ENCODE data around the gene FBXO41. TPM values are rescaled to one million over a fixed set of nuclear protein-coding genes. Genes with fewer than 3 reads are reported as not detected.

Gene FBXO41, protein sequence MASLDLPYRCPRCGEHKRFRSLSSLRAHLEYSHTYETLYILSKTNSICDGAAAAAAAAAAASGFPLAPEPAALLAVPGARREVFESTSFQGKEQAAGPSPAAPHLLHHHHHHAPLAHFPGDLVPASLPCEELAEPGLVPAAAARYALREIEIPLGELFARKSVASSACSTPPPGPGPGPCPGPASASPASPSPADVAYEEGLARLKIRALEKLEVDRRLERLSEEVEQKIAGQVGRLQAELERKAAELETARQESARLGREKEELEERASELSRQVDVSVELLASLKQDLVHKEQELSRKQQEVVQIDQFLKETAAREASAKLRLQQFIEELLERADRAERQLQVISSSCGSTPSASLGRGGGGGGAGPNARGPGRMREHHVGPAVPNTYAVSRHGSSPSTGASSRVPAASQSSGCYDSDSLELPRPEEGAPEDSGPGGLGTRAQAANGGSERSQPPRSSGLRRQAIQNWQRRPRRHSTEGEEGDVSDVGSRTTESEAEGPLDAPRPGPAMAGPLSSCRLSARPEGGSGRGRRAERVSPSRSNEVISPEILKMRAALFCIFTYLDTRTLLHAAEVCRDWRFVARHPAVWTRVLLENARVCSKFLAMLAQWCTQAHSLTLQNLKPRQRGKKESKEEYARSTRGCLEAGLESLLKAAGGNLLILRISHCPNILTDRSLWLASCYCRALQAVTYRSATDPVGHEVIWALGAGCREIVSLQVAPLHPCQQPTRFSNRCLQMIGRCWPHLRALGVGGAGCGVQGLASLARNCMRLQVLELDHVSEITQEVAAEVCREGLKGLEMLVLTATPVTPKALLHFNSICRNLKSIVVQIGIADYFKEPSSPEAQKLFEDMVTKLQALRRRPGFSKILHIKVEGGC
- polyA plus RNA-seq (2013): 0.60 and 0.71 TPM in 2 replicates

DNA sequence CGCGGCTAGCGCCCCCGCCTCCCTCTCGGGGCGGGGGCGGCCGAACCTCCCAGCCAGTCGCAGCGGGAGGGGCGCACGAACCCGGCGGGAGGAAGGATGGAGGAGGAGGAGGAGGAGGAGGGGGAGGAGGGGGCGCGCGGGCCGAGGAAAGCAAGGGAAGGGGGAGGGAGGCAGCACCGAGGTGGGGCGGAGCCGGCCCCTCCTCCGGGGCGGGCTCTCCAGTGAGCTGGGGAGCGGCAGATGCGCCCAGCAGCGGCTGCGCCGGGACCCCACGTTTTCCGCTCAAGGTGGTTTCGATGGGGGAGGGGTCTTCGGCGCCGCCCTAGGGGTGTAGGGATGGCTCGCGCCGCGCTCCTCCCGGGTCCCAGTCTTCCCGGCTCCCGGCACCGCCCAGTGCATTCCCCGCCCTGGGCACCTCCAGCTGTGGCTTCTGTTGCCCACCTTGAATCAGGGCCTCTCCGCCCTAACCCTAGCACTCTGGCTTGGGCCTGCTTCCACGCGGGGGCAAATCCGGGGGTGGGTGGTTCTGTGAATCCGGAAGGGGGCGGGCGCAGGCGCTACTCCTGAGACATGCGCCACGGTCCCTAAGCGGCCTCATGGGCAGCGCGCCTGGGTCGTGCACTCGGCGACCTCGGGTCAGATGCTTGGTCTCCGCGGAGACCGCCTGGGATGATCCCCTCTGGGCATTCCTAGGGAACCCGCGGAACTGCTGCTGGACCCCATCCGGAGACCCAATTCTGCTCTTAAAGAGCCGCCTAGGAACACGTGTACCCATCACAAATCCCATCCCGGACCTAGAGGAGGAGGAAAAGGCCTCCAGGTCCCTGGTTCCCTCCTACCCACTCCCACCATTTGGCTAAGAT is at the start of gene FBXO41:
Gene FBXO41, minus strand, starts transcription at position 183 of the 863 bp plus-strand sequence. CDS start 14,848 bp downstream, outside the sequence.
- no peak within 1 kb of the TSS for H4K91ac ChIP-seq (ENCODE audit: low read depth, low read length)
- H2BK12ac ChIP-seq (ENCODE audit: low read length): no peak within 1 kb of the TSS
- no peak within 1 kb of the TSS for H3K4ac ChIP-seq (ENCODE audit: low read depth, low read length)
- H2BK5ac ChIP-seq (ENCODE audit: low read depth, low read length, poor library complexity): no peak within 1 kb of the TSS
- peak within 1 kb of the TSS; percentile 59 for H2AFZ ChIP-seq (ENCODE audit: insufficient read depth, low read length, poor library complexity)
- H3K27ac ChIP-seq (ENCODE audit: low read depth, low read length): no peak within 1 kb of the TSS
- H3K27me3 ChIP-seq (ENCODE audit: insufficient read depth, low read length): peaks cover 14% of the 10 kb centered on the region
- no peak within 1 kb of the TSS for H4K12ac ChIP-seq (ENCODE audit: low read depth, low read length)
- H3K9me3 ChIP-seq (ENCODE audit: insufficient read depth, low read depth, low read length): no peaks in the 10 kb centered on the region
- H3K79me1 ChIP-seq (ENCODE audit: low read length): no peaks in the 10 kb centered on the region
- H3K23ac ChIP-seq (ENCODE audit: low read length): no peak within 1 kb of the TSS
- peak within 1 kb of the TSS; percentile 74 for H4K8ac ChIP-seq (ENCODE audit: low read depth, low read length)
- H3K4me2 ChIP-seq (ENCODE audit: low read length): peak within 1 kb of the TSS; percentile 90
- no peaks in the 10 kb centered on the region for H3K36me3 ChIP-seq (ENCODE audit: control insufficient read depth in 1 of 2, insufficient read depth in 2 of 2, low read length in 2 of 2)
- WGBS (ENCODE audit: extremely low coverage, insufficient coverage, insufficient read length): no CpG with 5 or more reads among the region's 69 CpGs
- H3K4me1 ChIP-seq (ENCODE audit: control insufficient read depth in 1 of 2, insufficient read depth in 2 of 2, low read length in 2 of 2): peaks cover 6 to 13% of the 10 kb centered on the region in 2 experiments
- peak within 1 kb of the TSS; percentile 63 for H3K4me3 ChIP-seq (ENCODE audit: low read depth, low read length)
- peak in 1 of 2 donors; percentile 10 for DNase-seq
- H2AK5ac ChIP-seq (ENCODE audit: low read length): no peak within 1 kb of the TSS
- H3K18ac ChIP-seq (ENCODE audit: low read length): no peak within 1 kb of the TSS
- no peaks in the 10 kb centered on the region for H3K79me2 ChIP-seq (ENCODE audit: control insufficient read depth, insufficient read depth, low read length, poor library complexity)
- no peak within 1 kb of the TSS for H2BK120ac ChIP-seq (ENCODE audit: insufficient read depth, low read length, poor library complexity)
- peak within 1 kb of the TSS; percentile 45 for H3K14ac ChIP-seq (ENCODE audit: low read length)
- H3K9ac ChIP-seq (ENCODE audit: low read length): no peak within 1 kb of the TSS

DNA sequence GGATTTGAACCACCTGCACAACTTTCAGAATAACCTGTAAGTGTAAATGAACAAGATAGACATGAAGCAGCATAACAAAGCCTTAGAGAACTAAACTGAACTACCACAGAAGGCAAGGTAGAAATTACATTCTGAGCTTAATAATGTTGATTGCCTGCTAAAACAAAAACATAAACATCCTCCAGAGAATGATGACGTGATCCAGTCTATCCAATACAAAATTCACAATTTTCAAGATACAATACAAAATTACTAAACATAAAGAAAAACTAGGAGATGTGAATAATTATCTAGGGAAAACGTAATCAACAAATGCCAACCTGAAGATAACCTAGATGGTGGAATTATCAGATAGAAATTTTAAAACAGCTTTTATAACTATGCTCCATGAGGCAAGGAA is 49.8 kb upstream of the FBXO41 start:
- H3K79me2 ChIP-seq (ENCODE audit: control insufficient read depth, insufficient read depth, low read length, poor library complexity): no peaks in the 10 kb centered on the region
- H3K27me3 ChIP-seq (ENCODE audit: insufficient read depth, low read length): no peaks in the 10 kb centered on the region
- no CpG with 5 or more reads among the region's 2 CpGs for whole genome bisulfite sequencing (ENCODE audit: extremely low coverage, insufficient coverage, insufficient read length)

DNA sequence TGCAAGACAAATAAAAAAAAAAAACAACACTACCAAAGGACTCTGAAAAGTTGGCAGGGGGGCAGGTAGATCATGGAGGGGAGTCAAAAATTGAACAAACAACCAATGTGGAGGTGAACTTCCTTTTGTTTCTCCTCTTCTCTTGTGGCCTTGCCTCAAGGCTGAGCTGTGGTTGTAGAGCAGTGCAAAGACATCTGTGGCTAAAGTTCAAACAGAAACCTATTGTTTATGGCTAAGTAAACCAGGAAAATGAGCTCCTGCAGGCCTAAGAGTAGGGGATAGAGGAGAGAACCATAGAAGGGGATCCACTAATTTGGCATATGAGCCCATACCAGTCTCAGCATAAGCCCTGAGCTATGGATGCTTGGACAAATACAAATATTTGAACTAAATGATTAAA is 49.3 kb upstream of the FBXO41 start:
- no peak overlapping the region for H2AK5ac ChIP-seq (ENCODE audit: low read length)
- H3K9ac ChIP-seq (ENCODE audit: low read length): no peak overlapping the region
- no peaks in the 10 kb centered on the region for H3K79me2 ChIP-seq (ENCODE audit: control insufficient read depth, insufficient read depth, low read length, poor library complexity)
- DNase-seq: no peak
- H4K12ac ChIP-seq (ENCODE audit: low read depth, low read length): no peak overlapping the region
- H3K36me3 ChIP-seq (ENCODE audit: control insufficient read depth in 1 of 2, insufficient read depth in 2 of 2, low read length in 2 of 2): no peaks in the 10 kb centered on the region
- no peak overlapping the region for H2BK120ac ChIP-seq (ENCODE audit: insufficient read depth, low read length, poor library complexity)
- no peaks in the 10 kb centered on the region for H3K4me1 ChIP-seq (ENCODE audit: control insufficient read depth in 1 of 2, insufficient read depth in 2 of 2, low read length in 2 of 2)
- no peak overlapping the region for H3K4ac ChIP-seq (ENCODE audit: low read depth, low read length)
- H4K91ac ChIP-seq (ENCODE audit: low read depth, low read length): no peak overlapping the region
- H2AFZ ChIP-seq (ENCODE audit: insufficient read depth, low read length, poor library complexity): no peak overlapping the region
- no peak overlapping the region for H3K18ac ChIP-seq (ENCODE audit: low read length)
- no peak overlapping the region for H2BK12ac ChIP-seq (ENCODE audit: low read length)
- H3K4me2 ChIP-seq (ENCODE audit: low read length): no peak overlapping the region
- no peak overlapping the region for H3K23ac ChIP-seq (ENCODE audit: low read length)
- H3K27me3 ChIP-seq (ENCODE audit: insufficient read depth, low read length): no peaks in the 10 kb centered on the region
- no peaks in the 10 kb centered on the region for H3K9me3 ChIP-seq (ENCODE audit: insufficient read depth, low read depth, low read length)
- no peak overlapping the region for H3K14ac ChIP-seq (ENCODE audit: low read length)
- H4K8ac ChIP-seq (ENCODE audit: low read depth, low read length): no peak overlapping the region
- no peak overlapping the region for H3K4me3 ChIP-seq (ENCODE audit: low read depth, low read length)
- no peaks in the 10 kb centered on the region for H3K79me1 ChIP-seq (ENCODE audit: low read length)
- H2BK5ac ChIP-seq (ENCODE audit: low read depth, low read length, poor library complexity): no peak overlapping the region
- no peak overlapping the region for H3K27ac ChIP-seq (ENCODE audit: low read depth, low read length)

More for the DNA sequence above, 49.8 kb upstream of the FBXO41 start:
- no peak overlapping the region for H4K12ac ChIP-seq (ENCODE audit: low read depth, low read length)
- H2AFZ ChIP-seq (ENCODE audit: insufficient read depth, low read length, poor library complexity): no peak overlapping the region
- H2BK12ac ChIP-seq (ENCODE audit: low read length): no peak overlapping the region
- no peaks in the 10 kb centered on the region for H3K4me1 ChIP-seq (ENCODE audit: control insufficient read depth in 1 of 2, insufficient read depth in 2 of 2, low read length in 2 of 2)
- no peak overlapping the region for H4K91ac ChIP-seq (ENCODE audit: low read depth, low read length)
- H3K14ac ChIP-seq (ENCODE audit: low read length): no peak overlapping the region
- no peak overlapping the region for H2BK120ac ChIP-seq (ENCODE audit: insufficient read depth, low read length, poor library complexity)
- H3K18ac ChIP-seq (ENCODE audit: low read length): no peak overlapping the region
- H2BK5ac ChIP-seq (ENCODE audit: low read depth, low read length, poor library complexity): no peak overlapping the region
- H3K23ac ChIP-seq (ENCODE audit: low read length): no peak overlapping the region
- no peaks in the 10 kb centered on the region for H3K79me1 ChIP-seq (ENCODE audit: low read length)
- no peaks in the 10 kb centered on the region for H3K9me3 ChIP-seq (ENCODE audit: insufficient read depth, low read depth, low read length)
- H3K4me3 ChIP-seq (ENCODE audit: low read depth, low read length): no peak overlapping the region
- no peak overlapping the region for H2AK5ac ChIP-seq (ENCODE audit: low read length)
- H3K4ac ChIP-seq (ENCODE audit: low read depth, low read length): no peak overlapping the region
- no peak overlapping the region for H3K27ac ChIP-seq (ENCODE audit: low read depth, low read length)
- no peak overlapping the region for H3K9ac ChIP-seq (ENCODE audit: low read length)
- no peak overlapping the region for H4K8ac ChIP-seq (ENCODE audit: low read depth, low read length)
- no peak for DNase-seq
- H3K36me3 ChIP-seq (ENCODE audit: control insufficient read depth in 1 of 2, insufficient read depth in 2 of 2, low read length in 2 of 2): no peaks in the 10 kb centered on the region
- H3K4me2 ChIP-seq (ENCODE audit: low read length): no peak overlapping the region

DNA sequence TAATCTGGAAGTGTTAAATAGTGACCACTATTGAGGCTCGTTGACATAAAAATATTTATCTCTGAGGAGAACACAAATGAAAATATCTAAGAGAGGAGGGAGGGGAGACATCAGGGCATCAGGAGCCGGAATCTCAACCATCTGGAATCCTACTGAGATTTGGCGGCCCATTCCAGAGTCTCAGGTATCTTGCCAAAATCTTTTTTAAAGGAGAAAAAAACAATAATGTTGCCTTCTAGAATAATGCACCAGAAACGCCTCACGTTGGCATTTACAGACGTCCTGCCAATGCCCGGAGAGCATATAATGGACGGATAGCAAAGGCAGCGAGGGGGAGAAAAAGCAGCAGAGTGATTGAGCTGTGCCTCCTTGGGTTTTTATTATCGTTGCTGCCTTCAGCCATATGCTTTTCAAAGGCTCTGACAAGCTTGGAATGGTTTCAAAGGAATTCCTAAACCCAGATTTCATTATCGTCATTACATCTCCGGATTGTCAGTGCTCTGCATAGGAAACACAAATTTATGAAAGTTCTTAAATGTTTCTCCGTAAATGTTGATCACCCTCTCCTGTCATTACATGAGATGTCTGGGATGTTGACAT is 39.9 kb upstream of the FBXO41 start:
- no peaks in the 10 kb centered on the region for H3K79me2 ChIP-seq (ENCODE audit: control insufficient read depth, insufficient read depth, low read length, poor library complexity)
- no peak overlapping the region for H4K8ac ChIP-seq (ENCODE audit: low read depth, low read length)
- H3K18ac ChIP-seq (ENCODE audit: low read length): no peak overlapping the region
- no peaks in the 10 kb centered on the region for H3K27me3 ChIP-seq (ENCODE audit: insufficient read depth, low read length)
- no peak overlapping the region for H2BK120ac ChIP-seq (ENCODE audit: insufficient read depth, low read length, poor library complexity)
- H3K4me3 ChIP-seq (ENCODE audit: low read depth, low read length): no peak overlapping the region
- no peaks in the 10 kb centered on the region for H3K36me3 ChIP-seq (ENCODE audit: control insufficient read depth in 1 of 2, insufficient read depth in 2 of 2, low read length in 2 of 2)
- H3K79me1 ChIP-seq (ENCODE audit: low read length): no peaks in the 10 kb centered on the region
- H3K4me1 ChIP-seq (ENCODE audit: control insufficient read depth in 1 of 2, insufficient read depth in 2 of 2, low read length in 2 of 2): no peaks in the 10 kb centered on the region
- no peak overlapping the region for H3K23ac ChIP-seq (ENCODE audit: low read length)
- no peak overlapping the region for H3K9ac ChIP-seq (ENCODE audit: low read length)
- no peak overlapping the region for H3K4ac ChIP-seq (ENCODE audit: low read depth, low read length)
- no peak overlapping the region for H2BK5ac ChIP-seq (ENCODE audit: low read depth, low read length, poor library complexity)
- no peaks in the 10 kb centered on the region for H3K9me3 ChIP-seq (ENCODE audit: insufficient read depth, low read depth, low read length)
- no peak overlapping the region for H2AK5ac ChIP-seq (ENCODE audit: low read length)
- H4K91ac ChIP-seq (ENCODE audit: low read depth, low read length): no peak overlapping the region
- no peak overlapping the region for H2AFZ ChIP-seq (ENCODE audit: insufficient read depth, low read length, poor library complexity)
- no peak overlapping the region for H3K27ac ChIP-seq (ENCODE audit: low read depth, low read length)
- WGBS (ENCODE audit: extremely low coverage, insufficient coverage, insufficient read length): no CpG with 5 or more reads among the region's 13 CpGs
- H3K14ac ChIP-seq (ENCODE audit: low read length): no peak overlapping the region
- no peak overlapping the region for H4K12ac ChIP-seq (ENCODE audit: low read depth, low read length)
- H3K4me2 ChIP-seq (ENCODE audit: low read length): no peak overlapping the region
- DNase-seq: peak in 1 of 2 donors; percentile 15
- H2BK12ac ChIP-seq (ENCODE audit: low read length): no peak overlapping the region
